GM12878 (cell line): ENCODE measurements around the gene GSTCD. TPM values are rescaled to one million over a fixed set of nuclear protein-coding genes. Genes with fewer than 3 reads are reported as not detected.

Experiments used
- ATF7 ChIP-seq: fragments of 450-650 bp; IDR thresholded peaks from 2 replicates; pipeline ENCODE4 v1.6.1; 2016; ENCODE audit warnings: low read depth, mild to moderate bottlenecking
- CBX3 ChIP-seq: fragments of 200-600 bp; sonication (generic); IDR thresholded peaks from 2 replicates; pipeline ENCODE4 v1.6.1; 2016; ENCODE audit warnings: low read depth, borderline replicate concordance
- CHD2 ChIP-seq: IDR thresholded peaks from 2 replicates; pipeline ENCODE4 v1.6.1; 2011; ENCODE audit warnings: low read depth, low read length, improper control_type of control experiment, borderline replicate concordance
- CHD4 ChIP-seq: fragments of 200-600 bp; sonication (generic); IDR thresholded peaks from 2 replicates; pipeline ENCODE4 v1.6.1; 2016; ENCODE audit warnings: mild to moderate bottlenecking
- EED ChIP-seq: sonication (generic); IDR thresholded peaks from 2 replicates; pipeline ENCODE4 v1.6.1; 2016; ENCODE audit warnings: antibody characterized with exemption, low read depth
- ELK1 ChIP-seq: IDR thresholded peaks from 2 replicates; pipeline ENCODE4 v1.6.1; 2012; ENCODE audit warnings: low read depth, low read length, improper control_type of control experiment
- IRF5 ChIP-seq: fragments of 450-650 bp; IDR thresholded peaks from 2 replicates; pipeline ENCODE4 v1.6.1; 2017; ENCODE audit warnings: borderline replicate concordance
- JUNB ChIP-seq: IDR thresholded peaks from 2 replicates; pipeline ENCODE4 v1.6.1; 2016; ENCODE audit warnings: antibody characterized with exemption, mild to moderate bottlenecking
- MAX ChIP-seq: IDR thresholded peaks from 2 replicates; pipeline ENCODE4 v1.6.1; 2012; ENCODE audit warnings: low read depth, low read length, improper control_type of control experiment
- NRF1 ChIP-seq: conservative IDR thresholded peaks from 2 replicates; pipeline ENCODE4 v1.6.1; 2011; ENCODE audit warnings: mild to moderate bottlenecking, low read depth, low read length, improper control_type of control experiment
- PAX5 ChIP-seq: IDR thresholded peaks from 2 replicates; pipeline ENCODE4 v1.6.1; 2011; ENCODE audit warnings: low read depth, low read length, borderline replicate concordance
- RAD51 ChIP-seq: fragments of 450-650 bp; IDR thresholded peaks from 2 replicates; pipeline ENCODE4 v1.6.1; 2016; ENCODE audit warnings: moderate library complexity, mild to moderate bottlenecking, inconsistent platforms
- RCOR1 ChIP-seq: conservative IDR thresholded peaks from 2 replicates; pipeline ENCODE4 v1.6.1; 2012; ENCODE audit warnings: low read depth, low read length, improper control_type of control experiment
- SREBF2 ChIP-seq: IDR thresholded peaks from 2 replicates; pipeline ENCODE4 v1.6.1; 2012; ENCODE audit warnings: mild to moderate bottlenecking, low read length
- STAT1 ChIP-seq: fragments of 450-650 bp; conservative IDR thresholded peaks from 2 replicates; pipeline ENCODE4 v1.6.1; 2014; ENCODE audit warnings: antibody characterized with exemption, mild to moderate bottlenecking
- WRNIP1 ChIP-seq: IDR thresholded peaks from 2 replicates; pipeline ENCODE4 v1.6.1; 2011; ENCODE audit warnings: low read depth, low read length, improper control_type of control experiment, borderline replicate concordance
- ZBTB11 ChIP-seq: fragments of 450-650 bp; formaldehyde crosslinking; IDR thresholded peaks from 2 replicates; pipeline ENCODE4 v1.5.0; 2022; ENCODE audit warnings: mild to moderate bottlenecking, missing genetic modification characterization
- polyA plus RNA-seq, 11 experiments: library from polyadenylated mRNA; depleted of rRNA in 4 of 11; unstranded in 6 of 11; stranded (reverse) in 5 of 11; fragments of >200 nt; fragmentation: Nextera tagmentation in 4 of 11; fragmentation: Illumina TruSeq in 1 of 11; extraction: Ambion mirVana in 4 of 11; extraction: Trizol in 1 of 11; gene quantifications; 1 replicate in 1 of 11; 2 replicates in 10 of 11; pipeline versions ENCODE4 v1.2.1 to v1.2.3, GENCODE V29; 2011 to 2016; ENCODE audit warnings: inconsistent platforms in 2 of 11, missing spikeins in 2 of 11, low read depth in 1 of 11
- total RNA-seq, 4 experiments: library from RNA; depleted of rRNA in 3 of 4; stranded (reverse); fragments of >200 nt in 3 of 4; fragmentation: Illumina TruSeq in 1 of 4; extraction: Trizol in 1 of 4; gene quantifications; 2 replicates each; pipeline versions ENCODE4 v1.2.1 to v1.2.3, GENCODE V29; 2013 to 2021
- TF ChIP-seq, protein P1 (sequence below): IDR thresholded peaks from 2 replicates; pipeline ENCODE4 v1.6.1; 2011; ENCODE audit warnings: low read depth, mild to moderate bottlenecking, low read length, moderate library complexity, borderline replicate concordance; ENCODE audit errors: extremely low read depth
- TF ChIP-seq, protein P2 (sequence below): IDR thresholded peaks from 2 replicates; pipeline ENCODE4 v1.6.1; 2012; ENCODE audit warnings: mild to moderate bottlenecking, low read depth, low read length

GSTCD gene
- total and polyA plus RNA-seq, 10 of the 15 experiments (the other 5 are each of a cell fraction or from before 2014, with no cell fraction given) = 4.3 to 28.4 (median 14.1) TPM

- TF ChIP-seq, protein P1, sequence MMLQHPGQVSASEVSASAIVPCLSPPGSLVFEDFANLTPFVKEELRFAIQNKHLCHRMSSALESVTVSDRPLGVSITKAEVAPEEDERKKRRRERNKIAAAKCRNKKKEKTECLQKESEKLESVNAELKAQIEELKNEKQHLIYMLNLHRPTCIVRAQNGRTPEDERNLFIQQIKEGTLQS = no peak
- peak; percentile 86; the same call in 1 of the 2 replicates for TF ChIP-seq IRF5
- TF ChIP-seq ATF7 = peak; percentile 91
- peak; percentile 98 for TF ChIP-seq WRNIP1
- no peak for TF ChIP-seq CHD4
- peak; percentile 100 for TF ChIP-seq ZBTB11 (CRISPR knock-in tag)
- peak; percentile 89 for TF ChIP-seq EED
- TF ChIP-seq CBX3 = no peak
- peak; percentile 97 for TF ChIP-seq STAT1
- 0 out of 2 replicates have a peak, but pooled peaks have one; percentile 1 for TF ChIP-seq NRF1
- TF ChIP-seq, protein P2, sequence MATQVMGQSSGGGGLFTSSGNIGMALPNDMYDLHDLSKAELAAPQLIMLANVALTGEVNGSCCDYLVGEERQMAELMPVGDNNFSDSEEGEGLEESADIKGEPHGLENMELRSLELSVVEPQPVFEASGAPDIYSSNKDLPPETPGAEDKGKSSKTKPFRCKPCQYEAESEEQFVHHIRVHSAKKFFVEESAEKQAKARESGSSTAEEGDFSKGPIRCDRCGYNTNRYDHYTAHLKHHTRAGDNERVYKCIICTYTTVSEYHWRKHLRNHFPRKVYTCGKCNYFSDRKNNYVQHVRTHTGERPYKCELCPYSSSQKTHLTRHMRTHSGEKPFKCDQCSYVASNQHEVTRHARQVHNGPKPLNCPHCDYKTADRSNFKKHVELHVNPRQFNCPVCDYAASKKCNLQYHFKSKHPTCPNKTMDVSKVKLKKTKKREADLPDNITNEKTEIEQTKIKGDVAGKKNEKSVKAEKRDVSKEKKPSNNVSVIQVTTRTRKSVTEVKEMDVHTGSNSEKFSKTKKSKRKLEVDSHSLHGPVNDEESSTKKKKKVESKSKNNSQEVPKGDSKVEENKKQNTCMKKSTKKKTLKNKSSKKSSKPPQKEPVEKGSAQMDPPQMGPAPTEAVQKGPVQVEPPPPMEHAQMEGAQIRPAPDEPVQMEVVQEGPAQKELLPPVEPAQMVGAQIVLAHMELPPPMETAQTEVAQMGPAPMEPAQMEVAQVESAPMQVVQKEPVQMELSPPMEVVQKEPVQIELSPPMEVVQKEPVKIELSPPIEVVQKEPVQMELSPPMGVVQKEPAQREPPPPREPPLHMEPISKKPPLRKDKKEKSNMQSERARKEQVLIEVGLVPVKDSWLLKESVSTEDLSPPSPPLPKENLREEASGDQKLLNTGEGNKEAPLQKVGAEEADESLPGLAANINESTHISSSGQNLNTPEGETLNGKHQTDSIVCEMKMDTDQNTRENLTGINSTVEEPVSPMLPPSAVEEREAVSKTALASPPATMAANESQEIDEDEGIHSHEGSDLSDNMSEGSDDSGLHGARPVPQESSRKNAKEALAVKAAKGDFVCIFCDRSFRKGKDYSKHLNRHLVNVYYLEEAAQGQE = 0 out of 2 replicates have a peak, but pooled peaks have one; percentile 56
- TF ChIP-seq MAX = peak; percentile 89
- no peak for TF ChIP-seq RAD51
- TF ChIP-seq JUNB = peak; percentile 31; the same call in 1 of the 2 replicates
- TF ChIP-seq PAX5 = peak; percentile 77
- TF ChIP-seq ELK1 = peak; percentile 89
- peak; percentile 65 for TF ChIP-seq SREBF2
- peak; percentile 77 for TF ChIP-seq CHD2
- peak; percentile 90 for TF ChIP-seq RCOR1
Observed at GRCh38 chr4:105708181-105709080, at the start of gene GSTCD, which contains the start of gene INTS12 (continued).
